ENCODE measurements around the gene C2CD2L.

Gene C2CD2L

GRCh38 chr11:119111361-119111925 lies 4.3 kb downstream of the C2CD2L start:
- Histone ChIP-seq H3K27me3 (ENCODE audit: insufficient read depth, low read depth) (no peaks in the 10 kb centered on the region), H2AFZ (ENCODE audit: low read depth) (no peak overlapping the region), H4K20me1 (ENCODE audit: insufficient read depth) (no peaks in the 10 kb centered on the region), H3K4me3 (IDR thresholded peaks at IDR 0.05; ENCODE audit: insufficient read depth, low read depth, low read length) (no peak overlapping the region), H3K27ac (no peak overlapping the region), H3K4me2 (no peak overlapping the region), H3K79me2 (ENCODE audit: insufficient read depth, low read depth) (peaks cover 16% of the 10 kb centered on the region), H3K36me3 (ENCODE audit: insufficient read depth) (no peaks in the 10 kb centered on the region), H3K4me1 (ENCODE audit: low read depth, poor library complexity, severe bottlenecking) (peaks cover 14% of the 10 kb centered on the region), H3K9ac (no peak overlapping the region)
- no peak for TF ChIP-seq CTCF (conservative IDR thresholded peaks at IDR 0.05; ENCODE audit: low read depth, low read length)

GRCh38 chr11:119112314-119113020 lies 5.3 kb downstream of the C2CD2L start:
- Histone ChIP-seq H3K4me2 (no peak overlapping the region), H3K4me1 (ENCODE audit: low read depth, poor library complexity, severe bottlenecking) (peaks cover 10% of the 10 kb centered on the region), H3K27ac (no peak overlapping the region), H3K36me3 (ENCODE audit: insufficient read depth) (no peaks in the 10 kb centered on the region), H4K20me1 (ENCODE audit: insufficient read depth) (no peaks in the 10 kb centered on the region), H3K4me3 (IDR thresholded peaks at IDR 0.05; ENCODE audit: insufficient read depth, low read depth, low read length) (no peak overlapping the region), H2AFZ (ENCODE audit: low read depth) (no peak overlapping the region), H3K9ac (no peak overlapping the region), H3K27me3 (ENCODE audit: insufficient read depth, low read depth) (no peaks in the 10 kb centered on the region), H3K79me2 (ENCODE audit: insufficient read depth, low read depth) (peaks cover 16% of the 10 kb centered on the region)
- TF ChIP-seq CTCF (conservative IDR thresholded peaks at IDR 0.05; ENCODE audit: low read depth, low read length) = no peak

- Histone ChIP-seq H3K79me2 (ENCODE audit: insufficient read depth, low read depth) (peaks cover 9% of the 10 kb centered on the region; the same call in 1 of the 2 replicates), H2AFZ (ENCODE audit: low read depth) (no peak overlapping the region), H3K4me3 (IDR thresholded peaks at IDR 0.05; ENCODE audit: insufficient read depth, low read depth, low read length) (no peak overlapping the region), H3K27me3 (ENCODE audit: insufficient read depth, low read depth) (no peaks in the 10 kb centered on the region), H3K4me1 (ENCODE audit: low read depth, poor library complexity, severe bottlenecking) (peaks cover 6% of the 10 kb centered on the region), H3K9ac (no peak overlapping the region), H4K20me1 (ENCODE audit: insufficient read depth) (no peaks in the 10 kb centered on the region), H3K27ac (no peak overlapping the region), H3K36me3 (ENCODE audit: insufficient read depth) (no peaks in the 10 kb centered on the region), H3K4me2 (no peak overlapping the region)
- no peak for TF ChIP-seq CTCF (conservative IDR thresholded peaks at IDR 0.05; ENCODE audit: low read depth, low read length)
These were observed 6.6 kb downstream of the C2CD2L start for GRCh38 chr11:119113716-119114115.

- TF ChIP-seq CTCF (conservative IDR thresholded peaks at IDR 0.05; ENCODE audit: low read depth, low read length) = no peak
- no peaks in the 10 kb centered on the region for H3K36me3 ChIP-seq (ENCODE audit: insufficient read depth)
- peaks cover 3% of the 10 kb centered on the region; the same call in 1 of the 2 replicates for H3K79me2 ChIP-seq (ENCODE audit: insufficient read depth, low read depth)
- no peaks in the 10 kb centered on the region for H3K27me3 ChIP-seq (ENCODE audit: insufficient read depth, low read depth)
- H2AFZ ChIP-seq (ENCODE audit: low read depth) = no peak overlapping the region
- no peak overlapping the region for H3K9ac ChIP-seq
- H3K4me3 ChIP-seq (IDR thresholded peaks at IDR 0.05; ENCODE audit: insufficient read depth, low read depth, low read length) = no peak overlapping the region
- no peak overlapping the region for H3K4me2 ChIP-seq
- H3K4me1 ChIP-seq (ENCODE audit: low read depth, poor library complexity, severe bottlenecking) = peaks cover 3% of the 10 kb centered on the region
- no peaks in the 10 kb centered on the region for H4K20me1 ChIP-seq (ENCODE audit: insufficient read depth)
- no peak overlapping the region for H3K27ac ChIP-seq
These were observed 7.2 kb downstream of the C2CD2L start for GRCh38 chr11:119114351-119114750.

All from KMS-11 (cell line).